CD8-positive, alpha-beta memory T cell (primary cell): ENCODE results near the gene ADGRG1. TPM values are rescaled to one million over a fixed set of nuclear protein-coding genes. Genes with fewer than 3 reads are reported as not detected.

ENCODE experiments used
- CTCF ChIA-PET: fragments of 350-600 bp; sonication (Branson Sonifier 250); formaldehyde crosslinking; loops from one replicate; lab custom pipeline; 2021; ENCODE audit warnings: antibody characterized with exemption; lab: Charles Lee
- POLR2A ChIA-PET: fragments of 350-600 bp; sonication (Branson Sonifier 250); formaldehyde crosslinking; loops from one replicate; lab custom pipeline; 2021; ENCODE audit warnings: antibody characterized with exemption; lab: Charles Lee
- DNase-seq, 5 donors: peaks; one replicate each; pipeline versions ENCODE4 v3.0.0 to v3.0.0-alpha.2; 2020 to 2022; ENCODE audit warnings: mixed read lengths in 1 of 5
- H3K27ac ChIP-seq: one replicate; pipeline ENCODE4 v1.7.0; 2013; ENCODE audit warnings: low read depth, mild to moderate bottlenecking, low read length, moderate library complexity
- H3K27me3 ChIP-seq: 2 replicates; pipeline ENCODE4 v1.7.0; 2013; ENCODE audit warnings: low read length, mild to moderate bottlenecking; ENCODE audit not compliant: insufficient read depth, poor library complexity, severe bottlenecking
- H3K36me3 ChIP-seq: 2 replicates; pipeline ENCODE4 v1.7.0; 2013; ENCODE audit warnings: mild to moderate bottlenecking, low read length, moderate library complexity; ENCODE audit not compliant: insufficient read depth
- H3K4me1 ChIP-seq: 2 replicates; pipeline ENCODE4 v1.7.0; 2013; ENCODE audit warnings: mild to moderate bottlenecking, low read length, moderate library complexity; ENCODE audit not compliant: insufficient read depth
- H3K4me3 ChIP-seq: 2 replicates; pipeline ENCODE4 v1.7.0; 2013; ENCODE audit warnings: mild to moderate bottlenecking, low read length
- H3K9me3 ChIP-seq: 2 replicates; pipeline ENCODE4 v1.7.0; 2013; ENCODE audit warnings: mild to moderate bottlenecking, low read length
- H3K27ac Mint-ChIP-seq, 8 donors: one replicate each; pipeline ENCODE4 v1.8.0; 2020 to 2021; ENCODE audit warnings: mixed read lengths in 8 of 8, mild to moderate bottlenecking in 6 of 8, inconsistent platforms in 3 of 8, moderate library complexity in 3 of 8
- H3K27me3 Mint-ChIP-seq, 2 donors: one replicate each; pipeline ENCODE4 v1.8.0; 2020 to 2021; ENCODE audit warnings: mixed read lengths in 2 of 2, mild to moderate bottlenecking in 1 of 2, moderate library complexity in 1 of 2
- H3K36me3 Mint-ChIP-seq, 3 donors: one replicate each; pipeline ENCODE4 v1.8.0; 2020 to 2021; ENCODE audit warnings: mixed read lengths in 3 of 3, inconsistent platforms in 1 of 3, mild to moderate bottlenecking in 1 of 3
- H3K4me1 Mint-ChIP-seq, 3 donors: one replicate each; pipeline ENCODE4 v1.8.0; 2020 to 2021; ENCODE audit warnings: mixed read lengths in 3 of 3, inconsistent platforms in 1 of 3, mild to moderate bottlenecking in 1 of 3
- H3K4me3 Mint-ChIP-seq, 7 donors: one replicate each; pipeline ENCODE4 v1.8.0; 2020 to 2021; ENCODE audit warnings: mixed read lengths in 7 of 7, mild to moderate bottlenecking in 6 of 7, moderate library complexity in 4 of 7, inconsistent platforms in 2 of 7
- H3K9me3 Mint-ChIP-seq, 5 donors: one replicate each; pipeline ENCODE4 v1.8.0; 2020 to 2022; ENCODE audit warnings: mixed read lengths in 5 of 5, mild to moderate bottlenecking in 3 of 5, moderate library complexity in 2 of 5, inconsistent platforms in 1 of 5
- polyA plus RNA-seq: library from polyadenylated mRNA; unstranded; fragments of 300-500 nt; fragmentation: Illumina TruSeq; gene quantifications from one replicate; pipeline ENCODE4 v1.2.3, GENCODE V29; 2021
- total RNA-seq, 2 experiments: library from RNA; stranded (reverse); gene quantifications; one replicate each; pipeline ENCODE4 v1.2.3, GENCODE V29; 2021

ADGRG1 gene
- total and polyA plus RNA-seq, 3 experiments from 2014 or later = 25.8 to 51.9 (median 29.8) TPM

DNA sequence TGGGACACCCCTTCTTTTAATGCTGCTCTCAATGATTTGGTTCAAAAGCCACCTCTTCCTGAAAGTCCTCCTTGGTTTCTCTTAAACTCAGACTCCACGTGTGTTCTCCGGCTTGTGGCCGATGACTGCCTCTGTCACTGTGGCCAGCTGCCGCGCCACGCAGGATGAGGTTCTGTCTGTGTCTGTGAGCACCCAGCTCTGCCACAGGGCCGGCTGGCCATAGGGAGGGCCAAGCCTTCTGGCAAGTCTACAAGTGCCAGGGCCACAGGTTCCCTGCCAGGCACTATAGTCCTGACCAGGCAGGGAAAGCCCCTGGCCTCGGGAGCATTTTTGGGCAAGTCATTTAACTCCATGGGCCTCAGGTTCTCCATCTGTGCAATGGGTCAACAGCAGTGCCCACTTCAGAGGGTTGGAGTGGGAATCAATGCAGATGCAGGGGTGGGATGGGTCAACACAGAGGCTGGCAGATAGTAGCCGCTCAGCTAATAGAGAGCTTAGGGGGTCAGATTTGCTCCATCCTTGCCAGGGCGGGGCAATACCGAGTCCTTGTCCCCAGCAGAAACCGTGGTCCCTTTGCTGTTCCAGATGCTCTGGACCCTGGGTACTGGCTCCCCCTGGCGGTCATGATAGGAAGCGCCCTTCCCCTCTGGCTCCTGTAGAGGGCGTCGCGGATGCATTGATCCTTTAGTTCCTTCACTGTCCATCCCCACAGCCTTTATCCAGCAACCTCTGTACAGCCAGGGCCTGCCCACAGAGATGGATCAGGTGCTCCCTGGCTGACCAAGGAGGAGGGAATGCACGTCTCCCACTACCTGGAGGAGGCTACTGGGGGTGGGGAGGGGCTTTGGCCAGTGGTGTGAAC, 20.4 kb downstream of the ADGRG1 start:
- Mint-ChIP-seq H3K36me3 (no peaks in the 10 kb centered on the region), H3K4me3 (peak overlapping the region; percentile 41 to 88 (median 75)), H3K27ac (peak overlapping the region; percentile 63 to 96 (median 83)), H3K4me1 (peaks cover 45 to 54% (median 46%) of the 10 kb centered on the region in 3 donors), H3K27me3 (peaks cover 0 to 2% of the 10 kb centered on the region in 2 donors), H3K9me3 (no peaks in the 10 kb centered on the region)
- H3K4me1 ChIP-seq = peaks cover 34% of the 10 kb centered on the region
- H3K27me3 ChIP-seq = no peaks in the 10 kb centered on the region
- peak; percentile 75 to 88 (median 79) for DNase-seq
- no peaks in the 10 kb centered on the region for H3K9me3 ChIP-seq
- ChIA-PET POLR2A (interaction anchor here (1.3 kb wide), 1 partner anchor 47 kb away, joined by 4 read pairs; no protein-coding TSS in a partner anchor), CTCF (interaction anchor here (0.6 to 6.4 kb wide), 27 partner anchors 9 to 250 kb away, joined by 3 to 215 read pairs (median 5); partner anchors contain the start of genes ADGRG1 and KATNB1)
- no peaks in the 10 kb centered on the region for H3K36me3 ChIP-seq
- H3K4me3 ChIP-seq = no peak overlapping the region
- no peak overlapping the region for H3K27ac ChIP-seq

DNA sequence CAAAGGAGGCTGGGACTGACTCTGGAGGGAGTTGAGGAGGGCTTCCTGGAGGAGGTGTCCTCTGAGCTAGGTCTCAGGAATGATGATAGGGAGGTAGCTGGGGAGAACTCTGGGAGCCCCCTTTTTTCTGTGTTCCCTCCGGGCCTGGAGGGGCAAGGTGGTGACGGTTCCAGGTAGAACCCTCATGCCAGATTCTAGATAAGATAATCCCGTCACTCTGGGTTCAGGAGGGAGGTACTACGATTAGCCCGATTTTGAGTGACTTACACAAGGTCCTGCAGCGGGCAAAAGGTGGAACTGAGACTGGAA, 21.0 kb downstream of the ADGRG1 start:
- H3K4me1 Mint-ChIP-seq = peaks cover 45 to 54% (median 46%) of the 10 kb centered on the region in 3 donors
- H3K9me3 Mint-ChIP-seq = no peaks in the 10 kb centered on the region
- Histone ChIP-seq H3K4me1 (peaks cover 34% of the 10 kb centered on the region), H3K27ac (no peak overlapping the region), H3K4me3 (no peak overlapping the region), H3K9me3 (no peaks in the 10 kb centered on the region), H3K36me3 (no peaks in the 10 kb centered on the region), H3K27me3 (no peaks in the 10 kb centered on the region)
- ChIA-PET POLR2A (no interaction called here), CTCF (interaction anchor here (0.7 to 6.4 kb wide), 20 partner anchors 9 to 215 kb away, joined by 3 to 215 read pairs (median 8); partner anchors contain the start of genes ADGRG1 and KATNB1)
- peak overlapping the region in 5 of 8 donors; percentile 71 to 92 (median 79) for H3K27ac Mint-ChIP-seq
- H3K4me3 Mint-ChIP-seq = peak overlapping the region in 4 of 7 donors; percentile 69 to 88 (median 76)
- no peak for DNase-seq
- peaks cover 0 to 2% of the 10 kb centered on the region in 2 donors for H3K27me3 Mint-ChIP-seq
- no peaks in the 10 kb centered on the region for H3K36me3 Mint-ChIP-seq

DNA sequence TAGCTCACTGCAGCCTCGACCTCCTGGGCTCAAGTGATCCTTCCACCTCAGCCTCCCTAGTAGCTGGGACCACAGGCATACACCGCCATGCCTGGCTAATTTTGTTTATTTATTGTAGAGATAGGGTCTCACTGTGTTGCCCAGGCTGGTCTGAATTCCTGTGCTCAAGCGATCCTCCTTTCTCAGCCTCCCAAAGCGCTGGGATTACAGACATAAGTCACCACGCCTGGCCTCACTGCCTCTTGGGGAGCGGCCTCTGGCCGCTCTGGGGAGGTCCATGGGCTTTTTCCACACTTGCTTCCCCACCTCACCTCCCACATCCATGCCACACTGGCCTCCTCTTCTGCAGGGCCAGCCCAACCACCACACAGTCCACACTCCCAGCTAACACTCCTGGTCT, 21.4 kb downstream of the ADGRG1 start:
- H3K36me3 Mint-ChIP-seq = no peaks in the 10 kb centered on the region
- no peak overlapping the region for H3K27ac ChIP-seq
- peaks cover 45 to 54% (median 47%) of the 10 kb centered on the region in 3 donors for H3K4me1 Mint-ChIP-seq
- H3K27ac Mint-ChIP-seq = peak overlapping the region in 1 of 8 donors; percentile 66
- H3K27me3 ChIP-seq = no peaks in the 10 kb centered on the region
- CTCF ChIA-PET = interaction anchor here (0.7 to 6.4 kb wide), 19 partner anchors 8 to 214 kb away, joined by 3 to 215 read pairs (median 7); partner anchors contain the start of genes ADGRG1 and KATNB1
- H3K4me3 ChIP-seq = no peak overlapping the region
- no peaks in the 10 kb centered on the region for H3K9me3 ChIP-seq
- H3K27me3 Mint-ChIP-seq = peaks cover 0 to 2% of the 10 kb centered on the region in 2 donors
- no peaks in the 10 kb centered on the region for H3K9me3 Mint-ChIP-seq
- H3K4me1 ChIP-seq = peaks cover 34% of the 10 kb centered on the region
- DNase-seq = no peak
- POLR2A ChIA-PET = no interaction called here
- H3K4me3 Mint-ChIP-seq = no peak overlapping the region
- H3K36me3 ChIP-seq = no peaks in the 10 kb centered on the region

DNA sequence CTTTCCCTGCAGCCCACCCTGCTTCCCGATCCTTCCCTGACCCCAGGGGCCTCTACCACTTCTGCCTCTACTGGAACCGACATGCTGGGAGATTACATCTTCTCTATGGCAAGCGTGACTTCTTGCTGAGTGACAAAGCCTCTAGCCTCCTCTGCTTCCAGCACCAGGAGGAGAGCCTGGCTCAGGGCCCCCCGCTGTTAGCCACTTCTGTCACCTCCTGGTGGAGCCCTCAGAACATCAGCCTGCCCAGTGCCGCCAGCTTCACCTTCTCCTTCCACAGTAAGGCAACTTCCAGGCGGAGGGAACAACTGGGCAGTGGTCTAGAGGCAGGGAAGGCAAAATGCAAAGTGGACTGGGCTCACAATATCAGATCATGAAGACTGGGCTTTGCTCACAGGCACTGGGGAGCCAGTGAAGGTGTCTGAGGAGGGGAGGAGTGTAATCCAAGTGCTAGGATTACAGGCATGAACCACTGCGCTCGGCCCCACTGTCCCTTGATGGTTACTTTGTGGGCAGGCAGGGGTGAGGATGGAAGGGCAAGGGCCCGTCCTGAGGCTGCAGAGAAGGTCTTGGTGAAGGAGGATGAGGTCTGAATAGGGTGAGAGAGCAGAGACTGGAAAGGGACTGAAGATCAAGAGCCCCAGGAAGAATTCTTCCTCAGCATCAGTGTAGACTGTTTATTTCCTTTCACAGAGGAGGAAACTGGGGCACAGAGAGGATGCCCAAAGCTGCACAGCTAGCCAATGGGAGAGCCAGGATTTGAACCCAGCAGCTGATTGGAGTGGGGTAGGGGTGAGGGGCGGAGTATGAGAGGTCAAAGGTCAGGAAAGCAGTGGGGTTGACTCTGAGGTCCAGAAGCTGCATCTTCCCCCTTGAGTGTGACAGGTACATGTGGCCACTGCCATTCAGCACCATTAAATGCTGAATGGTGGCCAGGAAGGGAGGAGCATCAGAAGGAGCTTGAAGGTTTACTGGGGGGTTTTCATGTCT, 23.2 kb downstream of the ADGRG1 start:
- peaks cover 0 to 2% of the 10 kb centered on the region in 2 donors for H3K27me3 Mint-ChIP-seq
- H3K36me3 Mint-ChIP-seq = no peaks in the 10 kb centered on the region
- H3K4me3 Mint-ChIP-seq = peak overlapping the region in 5 of 7 donors; percentile 1 to 84 (median 57)
- Histone ChIP-seq H3K4me1 (peaks cover 47% of the 10 kb centered on the region), H3K27me3 (no peaks in the 10 kb centered on the region), H3K27ac (no peak overlapping the region), H3K4me3 (no peak overlapping the region), H3K36me3 (no peaks in the 10 kb centered on the region), H3K9me3 (no peaks in the 10 kb centered on the region)
- no peaks in the 10 kb centered on the region for H3K9me3 Mint-ChIP-seq
- ChIA-PET CTCF (interaction anchor here (0.6 to 5.0 kb wide), 5 partner anchors 12 to 113 kb away, joined by 3 to 27 read pairs (median 4); no protein-coding TSS in a partner anchor), POLR2A (no interaction called here)
- DNase-seq = peak in 3 of 5 donors; percentile 15 to 42 (median 34)
- H3K27ac Mint-ChIP-seq = peak overlapping the region; percentile 21 to 96 (median 82)
- H3K4me1 Mint-ChIP-seq = peaks cover 48 to 64% (median 56%) of the 10 kb centered on the region in 3 donors

DNA sequence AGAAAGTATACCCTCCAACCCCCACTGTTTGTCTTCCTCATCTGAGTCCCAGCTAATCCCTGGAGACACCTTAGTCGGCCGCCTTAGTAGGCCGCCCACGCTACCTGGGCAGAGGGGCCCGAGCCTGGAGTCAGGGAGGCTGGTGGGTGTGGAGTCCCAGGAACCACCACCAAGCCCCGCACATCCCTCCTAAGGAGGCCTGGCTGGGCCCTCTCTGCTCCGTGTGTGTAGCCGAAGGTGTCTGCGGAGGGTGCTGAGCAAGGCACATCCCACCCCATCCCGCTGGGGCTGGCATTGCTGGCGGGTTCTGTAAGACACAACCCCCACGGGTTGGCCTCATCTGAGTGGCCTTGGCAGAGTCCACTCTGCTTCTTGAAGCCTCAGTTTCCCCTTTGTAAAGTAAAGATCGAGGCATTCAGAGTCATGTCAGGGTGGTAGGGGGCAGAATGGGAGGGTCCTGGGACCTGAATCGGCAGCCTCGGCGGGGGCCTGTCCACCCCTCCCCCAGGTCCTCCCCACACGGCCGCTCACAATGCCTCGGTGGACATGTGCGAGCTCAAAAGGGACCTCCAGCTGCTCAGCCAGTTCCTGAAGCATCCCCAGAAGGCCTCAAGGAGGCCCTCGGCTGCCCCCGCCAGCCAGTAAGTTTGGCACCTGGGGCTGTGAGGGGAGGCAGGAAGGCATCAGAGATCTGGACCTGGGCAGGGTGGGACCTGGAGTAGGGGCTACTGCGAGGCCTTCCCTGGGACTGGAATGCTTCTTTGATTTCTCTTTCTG, 24.5 kb downstream of the ADGRG1 start:
- H3K36me3 Mint-ChIP-seq = no peaks in the 10 kb centered on the region
- Histone ChIP-seq H3K36me3 (no peaks in the 10 kb centered on the region), H3K4me1 (peaks cover 44% of the 10 kb centered on the region), H3K27ac (no peak overlapping the region), H3K9me3 (no peaks in the 10 kb centered on the region), H3K27me3 (no peaks in the 10 kb centered on the region), H3K4me3 (no peak overlapping the region)
- ChIA-PET CTCF (interaction anchor here (0.9 to 5.0 kb wide), 5 partner anchors 13 to 133 kb away, joined by 3 to 27 read pairs (median 4); no protein-coding TSS in a partner anchor), POLR2A (interaction anchor here (0.5 kb wide), 1 partner anchor 43 kb away, joined by 3 read pairs; no protein-coding TSS in a partner anchor)
- H3K27ac Mint-ChIP-seq = peak overlapping the region in 5 of 8 donors; percentile 21 to 96 (median 68)
- no peaks in the 10 kb centered on the region for H3K27me3 Mint-ChIP-seq
- no peak overlapping the region for H3K4me3 Mint-ChIP-seq
- H3K4me1 Mint-ChIP-seq = peaks cover 40 to 54% (median 45%) of the 10 kb centered on the region in 3 donors
- no peaks in the 10 kb centered on the region for H3K9me3 Mint-ChIP-seq
- DNase-seq = no peak

DNA sequence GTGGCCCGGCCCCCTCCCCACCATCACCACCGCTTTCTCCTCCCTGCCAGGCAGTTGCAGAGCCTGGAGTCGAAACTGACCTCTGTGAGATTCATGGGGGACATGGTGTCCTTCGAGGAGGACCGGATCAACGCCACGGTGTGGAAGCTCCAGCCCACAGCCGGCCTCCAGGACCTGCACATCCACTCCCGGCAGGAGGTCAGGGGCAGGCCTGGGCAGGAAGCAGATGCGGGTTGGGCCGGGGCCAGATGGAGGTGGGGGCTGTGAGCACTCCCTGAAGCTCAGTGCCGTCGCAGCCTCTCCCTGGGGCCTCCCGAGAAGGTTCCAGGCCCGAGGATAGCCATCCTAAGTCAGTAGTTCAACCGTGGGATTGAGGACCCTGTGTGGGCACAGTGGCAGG, 25.5 kb downstream of the ADGRG1 start:
- H3K4me3 Mint-ChIP-seq = no peak overlapping the region
- no peaks in the 10 kb centered on the region for H3K36me3 ChIP-seq
- H3K4me1 Mint-ChIP-seq = peaks cover 37 to 44% (median 39%) of the 10 kb centered on the region in 3 donors
- no peak overlapping the region for H3K27ac ChIP-seq
- no peaks in the 10 kb centered on the region for H3K27me3 ChIP-seq
- no peak overlapping the region for H3K4me3 ChIP-seq
- H3K27me3 Mint-ChIP-seq = no peaks in the 10 kb centered on the region
- ChIA-PET CTCF (interaction anchor here (0.7 to 5.0 kb wide), 3 partner anchors 63 to 134 kb away, joined by 3 to 27 read pairs (median 3); no protein-coding TSS in a partner anchor), POLR2A (no interaction called here)
- H3K36me3 Mint-ChIP-seq = peaks cover 0 to 2% (median under 1%) of the 10 kb centered on the region in 3 donors
- peaks cover 34% of the 10 kb centered on the region for H3K4me1 ChIP-seq
- no peaks in the 10 kb centered on the region for H3K9me3 Mint-ChIP-seq
- DNase-seq = no peak
- no peaks in the 10 kb centered on the region for H3K9me3 ChIP-seq
- H3K27ac Mint-ChIP-seq = no peak overlapping the region
